SHP77 (cell line): ENCODE data around the gene PARD3.

ENCODE experiments used
- DNase-seq, 2 experiments: peaks; one replicate each; lab custom pipeline; 2025; lab: John Stamatoyannopoulos, UW

The PARD3 gene

GRCh38 chr10:34102237-34102673 is 712.8 kb downstream of the PARD3 start:
- DNase-seq = no peak

GRCh38 chr10:34101001-34101400 is 714.1 kb downstream of the PARD3 start:
- no peak for DNase-seq

GRCh38 chr10:34098821-34099567 is 716.1 kb downstream of the PARD3 start:
- DNase-seq = no peak

- no peak for DNase-seq
These were observed 717.4 kb downstream of the PARD3 start for GRCh38 chr10:34097682-34098081.

GRCh38 chr10:34094961-34095360 is 720.1 kb downstream of the PARD3 start:
- no peak for DNase-seq

- no peak for DNase-seq
These were observed 720.9 kb downstream of the PARD3 start for GRCh38 chr10:34094146-34094696.

GRCh38 chr10:34092891-34093290 is 722.2 kb downstream of the PARD3 start:
- no peak for DNase-seq

- no peak for DNase-seq
These were observed 723.4 kb downstream of the PARD3 start for GRCh38 chr10:34091635-34092195.

GRCh38 chr10:34089253-34089652 is 725.8 kb downstream of the PARD3 start:
- no peak for DNase-seq

GRCh38 chr10:34088208-34088794 is 726.8 kb downstream of the PARD3 start:
- no peak for DNase-seq

- DNase-seq = no peak
These were observed 728.0 kb downstream of the PARD3 start for GRCh38 chr10:34087095-34087418.

GRCh38 chr10:34083567-34083966 is 731.5 kb downstream of the PARD3 start:
- no peak for DNase-seq

- no peak for DNase-seq
These were observed 733.1 kb downstream of the PARD3 start for GRCh38 chr10:34081948-34082347.

GRCh38 chr10:34081347-34081743 is 733.8 kb downstream of the PARD3 start:
- DNase-seq = no peak

- no peak for DNase-seq
These were observed 734.4 kb downstream of the PARD3 start for GRCh38 chr10:34080485-34081346.

- no peak for DNase-seq
These were observed 735.2 kb downstream of the PARD3 start for GRCh38 chr10:34079702-34080484.

- no peak for DNase-seq
These were observed 736.2 kb downstream of the PARD3 start for GRCh38 chr10:34078745-34079470.

- DNase-seq = no peak
These were observed 736.9 kb downstream of the PARD3 start for GRCh38 chr10:34078017-34078744.

GRCh38 chr10:34076443-34076842 is 738.7 kb downstream of the PARD3 start:
- DNase-seq = no peak
